Urothelium cell line (cell line): Measurements from ENCODE around the gene BMPR2.
"Not testable (repeated sequence)": the region's sequence is repeated elsewhere in the genome, so short reads cannot be mapped to it uniquely, and the experiment has no call there.

ENCODE experiments used
- DNase-seq: peaks from one replicate; pipeline ENCODE4 v3.0.0; 2011; ENCODE audit warnings: low spot score, mixed read lengths
- FAIRE-seq: peaks from 2 replicates; lab custom pipeline; 2011; peaks lifted over from hg19 to GRCh38; lab: Jason Lieb, UNC

BMPR2 gene

GRCh38 chr2:202514732-202515131 is 138.6 kb downstream of the BMPR2 start:
- FAIRE-seq = no peak
- DNase-seq = no peak

GRCh38 chr2:202519453-202519852 is 143.3 kb downstream of the BMPR2 start:
- no peak for FAIRE-seq
- DNase-seq = no peak

DNA sequence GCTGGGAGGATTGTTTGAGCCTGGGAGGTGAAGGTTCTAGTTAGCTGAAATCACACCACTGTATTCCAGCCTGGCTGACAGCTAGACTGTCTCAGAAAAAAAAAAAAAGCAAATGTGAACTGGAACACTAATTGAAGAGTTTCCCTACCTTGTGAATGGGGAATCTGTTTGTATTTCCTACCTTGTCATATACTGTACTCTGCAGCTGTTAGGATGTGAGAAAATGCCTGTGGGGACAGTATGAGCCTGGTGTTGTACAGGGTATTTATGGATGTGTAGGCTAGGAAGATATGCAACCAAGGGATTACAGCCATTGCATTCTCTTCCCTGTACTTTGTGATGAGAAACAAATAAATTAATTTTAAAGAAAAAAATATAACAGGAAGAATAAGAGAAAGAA is 145.3 kb downstream of the BMPR2 start:
- FAIRE-seq = no peak
- no peak for DNase-seq

DNA sequence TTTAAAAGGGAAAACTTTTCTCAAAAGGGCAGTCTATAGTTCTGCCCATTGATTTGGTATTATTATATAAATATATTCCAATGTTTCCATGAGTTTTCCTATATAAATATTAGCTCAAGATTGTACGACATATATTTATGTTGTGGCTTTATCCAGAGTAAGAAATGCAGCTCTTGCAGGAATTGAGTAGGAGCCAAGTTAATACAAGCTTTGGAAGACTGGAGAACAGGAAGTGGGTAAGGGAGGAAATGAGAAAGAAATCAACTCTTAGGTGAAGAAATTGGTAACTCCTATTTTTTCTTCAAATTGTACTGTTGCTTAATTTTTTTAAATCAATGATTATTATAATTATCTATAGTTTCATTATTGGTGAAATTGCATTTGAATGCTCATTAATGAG is 153.3 kb downstream of the BMPR2 start:
- DNase-seq (no peak), FAIRE-seq (no peak)

DNA sequence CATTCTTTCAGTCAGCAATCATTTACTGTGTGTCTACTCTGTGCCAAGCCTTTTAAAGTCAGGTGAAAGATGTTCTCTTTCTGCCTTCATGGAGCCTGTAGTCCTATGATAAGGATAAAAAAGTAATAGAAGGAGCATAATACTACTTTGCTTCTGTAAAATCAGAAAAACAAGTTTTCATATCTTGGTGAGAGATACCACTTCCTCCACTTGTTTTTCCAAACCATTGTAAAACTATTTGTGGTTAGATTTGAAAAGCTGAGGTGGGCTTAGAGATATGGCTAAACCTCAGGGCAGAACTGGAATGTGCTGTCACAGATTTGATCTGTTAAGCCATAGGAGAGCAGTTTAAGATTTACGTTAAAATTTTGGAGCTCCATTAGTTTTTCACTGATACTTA is 153.9 kb downstream of the BMPR2 start:
- no peak for FAIRE-seq

DNA sequence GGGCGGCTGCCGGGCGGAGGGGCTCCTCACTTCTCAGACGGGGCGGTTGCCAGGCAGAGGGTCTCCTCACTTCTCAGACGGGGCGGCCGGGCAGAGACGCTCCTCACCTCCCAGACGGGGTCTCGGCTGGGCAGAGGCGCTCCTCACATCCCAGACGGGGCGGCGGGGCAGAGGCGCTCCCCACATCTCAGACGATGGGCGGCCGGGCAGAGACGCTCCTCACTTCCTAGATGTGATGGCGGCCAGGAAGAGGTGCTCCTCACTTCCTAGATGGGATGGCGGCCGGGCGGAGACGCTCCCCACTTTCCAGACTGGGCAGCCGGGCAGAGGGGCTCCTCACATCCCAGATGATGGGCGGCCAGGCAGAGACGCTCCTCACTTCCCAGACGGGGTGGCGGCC is 159.2 kb downstream of the BMPR2 start:
- DNase-seq, FAIRE-seq: not testable (repeated sequence)

More for the DNA sequence above, 153.9 kb downstream of the BMPR2 start:
- DNase-seq = no peak

DNA sequence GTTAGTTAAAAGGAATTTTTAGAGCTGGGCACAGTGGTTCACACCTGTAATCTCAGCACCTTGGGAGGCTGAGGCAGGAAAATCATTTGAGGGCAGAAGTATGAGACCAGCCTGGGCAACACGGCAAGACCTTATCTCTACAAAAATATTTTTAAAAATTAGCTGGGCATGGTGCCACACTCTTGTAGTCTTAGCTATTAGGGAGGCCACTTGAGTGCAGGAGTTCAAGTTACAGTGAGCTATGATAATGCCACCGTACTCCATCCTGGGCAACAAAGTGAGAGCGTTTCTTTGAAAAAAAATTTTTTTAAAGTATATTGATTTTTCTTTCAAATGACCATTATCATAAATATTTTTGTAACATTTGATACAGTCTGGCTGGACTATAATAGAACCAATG is 165.0 kb downstream of the BMPR2 start:
- no peak for DNase-seq
- no peak for FAIRE-seq

DNA sequence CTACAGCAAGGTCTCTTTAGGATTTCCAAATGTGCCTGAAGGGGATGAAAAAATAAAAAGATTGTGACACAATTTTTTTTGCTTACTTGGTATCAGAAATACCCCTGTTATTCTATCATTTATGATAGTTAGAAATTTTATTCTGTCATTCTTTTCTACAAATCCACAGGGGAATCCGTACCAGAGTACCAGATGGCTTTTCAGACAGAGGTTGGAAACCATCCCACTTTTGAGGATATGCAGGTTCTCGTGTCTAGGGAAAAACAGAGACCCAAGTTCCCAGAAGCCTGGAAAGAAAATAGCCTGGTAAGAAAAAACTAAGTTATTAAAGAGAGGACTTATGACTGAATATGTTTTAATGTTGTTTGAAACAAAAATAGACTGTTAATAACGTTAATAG is 166.0 kb downstream of the BMPR2 start:
- DNase-seq = no peak
- no peak for FAIRE-seq

- FAIRE-seq (no peak), DNase-seq (no peak)
Measured at GRCh38 chr2:202545523-202545922, 169.4 kb downstream of the BMPR2 start.

DNA sequence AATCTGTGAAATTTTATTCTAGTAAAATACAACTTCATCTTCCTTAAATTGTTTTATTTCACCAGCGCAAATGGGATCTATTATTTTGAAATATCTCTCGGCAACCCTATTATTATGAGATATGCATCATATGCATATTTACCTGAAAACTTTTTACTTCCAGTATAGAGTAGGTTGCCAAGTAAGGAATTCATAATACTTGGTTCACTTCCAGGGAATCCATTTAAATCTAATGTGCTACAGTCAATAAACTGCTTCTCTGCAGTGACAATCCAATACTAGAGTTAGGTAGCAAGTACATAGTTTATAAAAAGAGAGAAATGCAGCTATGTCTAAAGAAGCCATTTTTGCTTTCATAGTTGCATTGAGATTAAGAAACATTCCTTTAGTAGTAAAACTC is 169.8 kb downstream of the BMPR2 start:
- FAIRE-seq = no peak

GRCh38 chr2:202546499-202547141 is 170.5 kb downstream of the BMPR2 start:
- not testable (repeated sequence) for FAIRE-seq, DNase-seq

More for the DNA sequence above, 169.8 kb downstream of the BMPR2 start:
- DNase-seq = no peak

GRCh38 chr2:202548240-202548639 is 172.1 kb downstream of the BMPR2 start:
- no peak for FAIRE-seq

DNA sequence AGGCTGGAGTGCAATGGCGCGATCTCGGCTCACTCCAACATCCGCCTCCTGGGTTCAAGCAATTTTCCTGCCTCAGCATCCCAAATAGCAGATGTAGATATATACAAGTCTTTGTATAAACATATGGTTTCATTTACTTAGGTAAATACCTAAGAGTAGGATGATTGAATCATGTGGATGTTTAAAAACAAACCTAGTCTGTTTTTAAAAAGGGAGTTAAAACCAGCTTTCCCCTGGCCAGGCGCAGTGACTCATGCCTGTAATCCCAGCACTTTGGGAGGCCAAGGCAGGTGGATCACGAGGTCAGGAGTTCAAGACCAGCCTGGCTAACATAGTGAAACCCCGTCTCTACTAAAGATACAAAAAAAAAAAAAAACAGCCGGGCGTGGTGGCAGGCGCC is 174.9 kb downstream of the BMPR2 start:
- FAIRE-seq, DNase-seq: not testable (repeated sequence)

More at GRCh38 chr2:202548240-202548639, 172.1 kb downstream of the BMPR2 start:
- DNase-seq = no peak

- FAIRE-seq (no peak), DNase-seq (no peak)
Measured at GRCh38 chr2:202555356-202555755, 179.2 kb downstream of the BMPR2 start.

DNA sequence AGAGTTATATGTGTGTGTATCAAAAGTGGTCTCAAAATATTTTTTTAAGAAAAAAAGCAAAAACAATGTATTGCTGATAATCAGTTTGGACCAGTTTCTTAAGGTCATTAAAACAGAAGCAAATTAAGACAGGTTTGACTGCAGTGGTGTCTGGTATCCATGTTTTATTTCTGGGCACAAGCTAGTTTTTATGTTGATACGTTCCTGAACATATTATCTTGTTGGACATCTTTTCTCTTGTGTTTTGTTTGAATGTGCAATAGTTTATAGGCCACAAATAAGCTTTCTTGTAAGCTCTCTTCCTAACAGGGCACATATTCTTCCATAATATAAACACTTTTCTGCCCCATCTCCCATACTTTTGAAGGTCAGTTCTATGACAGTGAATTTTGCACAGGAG is 184.1 kb downstream of the BMPR2 start:
- no peak for DNase-seq
- FAIRE-seq = no peak

DNA sequence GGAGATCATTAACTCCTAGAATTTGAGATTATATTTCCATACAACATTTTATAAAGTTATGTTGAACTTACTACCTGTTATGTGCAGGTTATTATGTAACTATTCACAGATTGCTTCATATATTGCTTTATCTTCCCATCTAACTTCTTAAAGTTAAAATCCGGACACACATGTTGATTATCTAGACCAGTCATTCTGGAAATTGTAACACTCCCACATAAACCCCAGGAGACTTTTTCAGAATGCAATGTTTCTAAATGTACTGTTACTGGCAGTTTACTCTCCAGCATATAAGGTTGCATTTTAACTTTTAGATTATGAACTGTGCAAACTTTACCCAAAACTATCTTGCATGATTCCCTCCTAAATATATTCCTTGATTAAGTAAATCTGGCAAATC is 188.1 kb downstream of the BMPR2 start:
- no peak for DNase-seq
- no peak for FAIRE-seq

GRCh38 chr2:202566286-202566685 is 190.2 kb downstream of the BMPR2 start:
- FAIRE-seq (no peak), DNase-seq (no peak)

- DNase-seq (no peak), FAIRE-seq (no peak)
Measured at GRCh38 chr2:202574541-202574940, 198.4 kb downstream of the BMPR2 start.

DNA sequence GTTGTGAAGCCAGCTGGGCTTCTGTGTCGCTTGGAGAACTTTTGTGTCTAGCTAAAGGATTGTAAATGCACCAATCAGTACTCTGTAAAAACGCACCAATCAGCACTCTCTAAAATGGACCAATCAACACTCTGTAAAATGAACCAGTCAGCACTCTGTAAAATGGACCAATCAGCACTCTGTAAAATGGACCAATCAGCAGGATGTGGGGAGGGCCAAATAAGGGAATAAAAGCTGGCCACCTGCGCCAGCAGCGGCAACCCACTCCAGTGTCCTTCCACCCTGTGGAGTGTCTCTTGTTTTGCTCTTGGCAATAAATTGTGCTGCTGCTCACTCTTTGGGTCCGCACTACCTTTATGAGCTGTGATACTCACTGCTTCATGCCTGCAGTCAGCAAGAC is 199.1 kb downstream of the BMPR2 start:
- not testable (repeated sequence) for FAIRE-seq, DNase-seq

GRCh38 chr2:202577250-202578183 is 201.4 kb downstream of the BMPR2 start:
- DNase-seq (no peak), FAIRE-seq (no peak)

DNA sequence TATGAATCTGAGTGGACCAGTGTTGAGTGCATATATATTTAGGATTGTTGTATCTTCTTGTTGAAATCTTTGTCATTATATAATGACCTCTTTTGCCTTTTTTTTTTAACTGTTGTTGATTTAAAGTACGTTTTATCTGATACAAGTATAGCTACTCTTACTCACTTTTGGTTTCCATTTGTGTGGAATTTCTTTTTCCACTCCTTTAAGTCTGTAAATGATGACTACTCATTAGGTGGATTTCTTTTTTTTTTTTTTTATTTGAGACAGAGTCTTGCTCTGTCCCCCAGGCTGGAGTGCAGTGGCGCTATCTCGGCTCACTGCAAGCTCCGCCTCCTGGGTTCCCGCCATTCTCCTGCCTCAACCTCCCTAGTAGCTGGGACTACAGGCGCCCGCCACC is 206.7 kb downstream of the BMPR2 start:
- not testable (repeated sequence) for FAIRE-seq, DNase-seq

DNA sequence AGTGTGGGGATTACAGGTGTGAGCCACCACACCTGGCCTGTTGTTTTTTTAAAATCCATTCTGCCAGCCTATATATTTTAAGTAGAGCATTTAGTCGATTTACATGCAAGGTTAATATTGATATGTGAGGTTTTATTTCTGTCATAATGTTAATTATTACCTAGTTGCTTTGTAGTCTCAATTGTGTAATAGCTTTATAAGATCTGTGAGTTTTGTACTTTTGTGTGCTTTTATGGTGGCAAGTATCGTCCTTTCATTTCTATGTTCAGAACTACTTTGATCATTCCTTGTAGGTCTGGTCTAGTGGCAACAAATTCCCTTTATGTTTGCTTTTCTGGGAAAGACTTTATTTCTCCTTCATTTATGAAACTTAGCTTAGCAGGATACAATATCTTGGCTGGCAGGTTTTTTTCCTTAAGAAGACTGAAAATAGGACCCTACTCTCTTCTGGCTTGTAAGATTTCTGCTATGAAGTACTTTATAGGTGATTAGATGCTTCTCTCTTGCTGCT is 207.6 kb downstream of the BMPR2 start:
- no peak for DNase-seq
- FAIRE-seq = no peak
